IMR-90 (cell line): ENCODE measurements around the gene SLPI. TPM values are rescaled to one million over a fixed set of nuclear protein-coding genes. Genes with fewer than 3 reads are reported as not detected.

Source experiments
- ATAC-seq: fragments of 200-7000 bp; cut with Tn5 transposase; 2 replicates; pipeline ENCODE4 v1.9.1; 2020; ENCODE audit warnings: low read depth, mild to moderate bottlenecking, moderate library complexity
- BruUV-seq: library from RNA; stranded (reverse); fragments of 400-500 nt; replicated peaks from 2 replicates; lab custom pipeline; 2021; lab: Mats Ljungman, UMichigan
- CTCF ChIA-PET: fragments of 300-600 bp; formaldehyde crosslinking; extraction: SDS; loops from one replicate; lab custom pipeline; 2021; ENCODE audit warnings: antibody characterized with exemption; lab: Yijun Ruan, JAX
- POLR2A ChIA-PET: fragments of 300-600 bp; sonication (Branson Sonifier 250); formaldehyde crosslinking; loops from one replicate; lab custom pipeline; 2022; ENCODE audit warnings: antibody characterized with exemption; ENCODE audit not compliant: unreplicated experiment; lab: Charles Lee
- DNase-seq: peaks from one replicate; pipeline ENCODE4 v3.0.0; 2013
- H2AFZ ChIP-seq: replicated peaks from 2 replicates; pipeline ENCODE3; 2013; ENCODE audit warnings: low read length, mild to moderate bottlenecking; ENCODE audit not compliant: poor library complexity
- H2AK5ac ChIP-seq: 2 replicates; pipeline ENCODE4 v1.6.1; 2013; ENCODE audit warnings: low read depth, low read length, inconsistent platforms
- H2AK9ac ChIP-seq: replicated peaks from 2 replicates; pipeline ENCODE3; 2013; ENCODE audit warnings: mild to moderate bottlenecking, low read depth, low read length, moderate library complexity; ENCODE audit not compliant: poor library complexity
- H2BK120ac ChIP-seq: 2 replicates; pipeline ENCODE4 v1.6.1; 2013; ENCODE audit warnings: low read depth, low read length, inconsistent platforms
- H2BK15ac ChIP-seq: 3 replicates; pipeline ENCODE4 v1.6.1; 2013; ENCODE audit warnings: low read depth, low read length, inconsistent platforms
- H2BK20ac ChIP-seq: 2 replicates; pipeline ENCODE4 v1.6.1; 2013; ENCODE audit warnings: low read depth, mild to moderate bottlenecking, inconsistent platforms, low read length, moderate library complexity
- H2BK5ac ChIP-seq: 2 replicates; pipeline ENCODE4 v1.6.1; 2013; ENCODE audit warnings: mild to moderate bottlenecking, low read depth, low read length, inconsistent platforms; ENCODE audit not compliant: poor library complexity, severe bottlenecking
- H3K14ac ChIP-seq: replicated peaks from 2 replicates; pipeline ENCODE4 v1.6.1; 2013; ENCODE audit warnings: low read depth, low read length, inconsistent platforms
- H3K18ac ChIP-seq: 2 replicates; pipeline ENCODE4 v1.6.1; 2013; ENCODE audit warnings: low read depth, low read length, control low read depth
- H3K23ac ChIP-seq: 2 replicates; pipeline ENCODE4 v1.6.1; 2013; ENCODE audit warnings: low read depth, low read length, inconsistent platforms
- H3K27ac ChIP-seq: 2 replicates; pipeline ENCODE4 v1.5.1; 2013; ENCODE audit warnings: mild to moderate bottlenecking, control low read depth, low read length; ENCODE audit not compliant: insufficient read depth
- H3K27me3 ChIP-seq: 2 replicates; pipeline ENCODE4 v1.6.1; 2013; ENCODE audit warnings: low read length; ENCODE audit not compliant: control insufficient read depth, insufficient read depth
- H3K36me3 ChIP-seq: 2 replicates; pipeline ENCODE4 v1.6.1; 2013; ENCODE audit warnings: low read length, mixed read lengths; ENCODE audit not compliant: control insufficient read depth, insufficient read depth
- H3K4ac ChIP-seq: 2 replicates; pipeline ENCODE4 v1.6.1; 2013; ENCODE audit warnings: low read depth, low read length, inconsistent platforms
- H3K4me1 ChIP-seq: 2 replicates; pipeline ENCODE4 v1.6.1; 2013; ENCODE audit warnings: low read length, mixed read lengths; ENCODE audit not compliant: control insufficient read depth, insufficient read depth
- H3K4me2 ChIP-seq: 2 replicates; pipeline ENCODE4 v1.6.1; 2013; ENCODE audit warnings: low read depth, mild to moderate bottlenecking, control low read depth, low read length, moderate library complexity
- H3K4me3 ChIP-seq: 2 replicates; pipeline ENCODE4 v1.5.1; 2013; ENCODE audit warnings: low read depth, mild to moderate bottlenecking, control low read depth, low read length, moderate library complexity; ENCODE audit not compliant: insufficient read depth
- H3K56ac ChIP-seq: 2 replicates; pipeline ENCODE4 v1.6.1; 2013; ENCODE audit warnings: low read length, inconsistent platforms; ENCODE audit not compliant: insufficient read depth; ENCODE audit errors: extremely low read depth
- H3K79me1 ChIP-seq, 2 experiments: 2 replicates each; pipeline ENCODE4 v1.6.1; 2013; ENCODE audit warnings: low read length in 2 of 2, inconsistent platforms in 1 of 2, low read depth in 1 of 2
- H3K9ac ChIP-seq: 2 replicates; pipeline ENCODE4 v1.6.1; 2013; ENCODE audit warnings: low read depth, low read length, control low read depth
- H3K9me1 ChIP-seq: 2 replicates; pipeline ENCODE4 v1.6.1; 2013; ENCODE audit warnings: low read length, inconsistent platforms; ENCODE audit not compliant: insufficient read depth
- H3K9me3 ChIP-seq: 2 replicates; pipeline ENCODE4 v1.6.1; 2013; ENCODE audit warnings: low read length; ENCODE audit not compliant: control insufficient read depth, insufficient read depth
- H4K20me1 ChIP-seq: 2 replicates; pipeline ENCODE4 v1.6.1; 2013; ENCODE audit warnings: low read length, inconsistent platforms; ENCODE audit not compliant: insufficient read depth
- H4K5ac ChIP-seq: 2 replicates; pipeline ENCODE4 v1.6.1; 2013; ENCODE audit warnings: mild to moderate bottlenecking, low read depth, low read length, control low read depth
- H4K8ac ChIP-seq, 2 experiments: 2 replicates each; pipeline ENCODE4 v1.6.1; 2013; ENCODE audit warnings: low read depth in 2 of 2, low read length in 2 of 2, control low read depth in 1 of 2, inconsistent platforms in 1 of 2
- H4K91ac ChIP-seq: 2 replicates; pipeline ENCODE4 v1.6.1; 2013; ENCODE audit warnings: low read depth, low read length, inconsistent platforms; ENCODE audit not compliant: insufficient read depth
- BHLHE40 ChIP-seq: fragments of 150-350 bp; IDR thresholded peaks from 2 replicates; pipeline ENCODE4 v1.6.1; 2016; ENCODE audit warnings: mild to moderate bottlenecking, low read depth, low read length
- CEBPB ChIP-seq: IDR thresholded peaks from 2 replicates; pipeline ENCODE4 v1.6.1; 2012; ENCODE audit warnings: low read depth, low read length, improper control_type of control experiment
- CHD1 ChIP-seq: IDR thresholded peaks from 2 replicates; pipeline ENCODE4 v1.6.1; 2012; ENCODE audit warnings: low read depth, low read length, improper control_type of control experiment
- FOS ChIP-seq: fragments of 150-350 bp; IDR thresholded peaks from 2 replicates; pipeline ENCODE4 v1.6.1; 2016; ENCODE audit warnings: low read depth, low read length
- MAFK ChIP-seq: IDR thresholded peaks from 2 replicates; pipeline ENCODE4 v1.6.1; 2012; ENCODE audit warnings: low read depth, low read length, improper control_type of control experiment
- MAZ ChIP-seq: IDR thresholded peaks from 2 replicates; pipeline ENCODE4 v1.6.1; 2012; ENCODE audit warnings: low read depth, mild to moderate bottlenecking, low read length, improper control_type of control experiment, moderate library complexity, borderline replicate concordance
- MXI1 ChIP-seq: IDR thresholded peaks from 2 replicates; pipeline ENCODE4 v1.6.1; 2012; ENCODE audit warnings: low read depth, mild to moderate bottlenecking, low read length, moderate library complexity, borderline replicate concordance
- NFE2L2 ChIP-seq: fragments of 150-350 bp; IDR thresholded peaks from 2 replicates; pipeline ENCODE4 v1.6.1; 2016; ENCODE audit warnings: low read depth, mild to moderate bottlenecking, low read length
- POLR2A ChIP-seq: IDR thresholded peaks from 2 replicates; pipeline ENCODE4 v1.6.1; 2012; ENCODE audit warnings: mild to moderate bottlenecking, low read depth, low read length
- RAD21 ChIP-seq: IDR thresholded peaks from 2 replicates; pipeline ENCODE4 v1.6.1; 2012; ENCODE audit warnings: low read length, improper control_type of control experiment
- RCOR1 ChIP-seq: IDR thresholded peaks from 2 replicates; pipeline ENCODE4 v1.6.1; 2012; ENCODE audit warnings: mild to moderate bottlenecking, low read length, improper control_type of control experiment; ENCODE audit not compliant: insufficient replicate concordance
- RFX5 ChIP-seq: IDR thresholded peaks from 2 replicates; pipeline ENCODE4 v1.8.0; 2012; ENCODE audit warnings: low read depth, mild to moderate bottlenecking, low read length, moderate library complexity
- SMC3 ChIP-seq: fragments of 150-350 bp; IDR thresholded peaks from 2 replicates; pipeline ENCODE4 v1.6.1; 2016; ENCODE audit warnings: low read depth, mild to moderate bottlenecking, antibody characterized with exemption, low read length, moderate library complexity
- WGBS, 2 experiments: methylation state at CpG; one replicate each; pipeline versions ENCODE4 v1.1.5 to v1.1.7; 2013; ENCODE audit warnings: missing lambda C conversion rate in 2 of 2; ENCODE audit not compliant: insufficient read length in 1 of 2; ENCODE audit errors: extremely low coverage in 2 of 2; 5-methylcytosine and 5-hydroxymethylcytosine counted together
- dilution Hi-C: fragments of 300-500 bp; cut with HindIII; formaldehyde crosslinking; loops from one replicate; pipeline ENCODE4 v1.14.3; 2018; ENCODE audit warnings: low sequenced_read_pairs; ENCODE audit not compliant: unreplicated experiment
- in situ Hi-C: fragments of 300-500 bp; cut with MboI; formaldehyde crosslinking; loops from 3 replicates; pipeline ENCODE4 v1.14.3; 2019; ENCODE audit warnings: low sequenced_read_pairs, inconsistent platforms, mixed read lengths
- intact Hi-C: fragments of 100-400 bp; cut with micrococcal nuclease; formaldehyde crosslinking; loops from 2 replicates; pipeline ENCODE4 v1.10.0; 2022
- polyA plus RNA-seq, 3 experiments: library from polyadenylated mRNA; depleted of rRNA; stranded (reverse); fragments of >200 nt; gene quantifications; 2 replicates each; pipeline ENCODE4 v1.2.3, GENCODE V29; 2012; ENCODE audit warnings: low replicate concordance in 1 of 3
- total RNA-seq: library from RNA; depleted of rRNA; stranded (reverse); fragments of >200 nt; gene quantifications from 2 replicates; pipeline ENCODE4 v1.2.3, GENCODE V29; 2012
- TF ChIP-seq, protein P1 (sequence below): fragments of 150-350 bp; IDR thresholded peaks from 2 replicates; pipeline ENCODE4 v1.6.1; 2016; ENCODE audit warnings: low read depth, mild to moderate bottlenecking, low read length, moderate library complexity, borderline replicate concordance
- TF ChIP-seq, protein P2 (sequence below): fragments of 150-350 bp; IDR thresholded peaks from 2 replicates; pipeline ENCODE4 v1.6.1; 2017; ENCODE audit warnings: mild to moderate bottlenecking, antibody characterized with exemption, low read length, low read depth
- TF ChIP-seq, protein P3 (sequence below): conservative IDR thresholded peaks from 2 replicates; pipeline ENCODE4 v1.5.1; 2012; ENCODE audit warnings: mild to moderate bottlenecking, low read depth, low read length, improper control_type of control experiment

The SLPI gene
- total and polyA plus RNA-seq, 2 of the 4 experiments (the other 2 are of a cell fraction): not detected

DNA sequence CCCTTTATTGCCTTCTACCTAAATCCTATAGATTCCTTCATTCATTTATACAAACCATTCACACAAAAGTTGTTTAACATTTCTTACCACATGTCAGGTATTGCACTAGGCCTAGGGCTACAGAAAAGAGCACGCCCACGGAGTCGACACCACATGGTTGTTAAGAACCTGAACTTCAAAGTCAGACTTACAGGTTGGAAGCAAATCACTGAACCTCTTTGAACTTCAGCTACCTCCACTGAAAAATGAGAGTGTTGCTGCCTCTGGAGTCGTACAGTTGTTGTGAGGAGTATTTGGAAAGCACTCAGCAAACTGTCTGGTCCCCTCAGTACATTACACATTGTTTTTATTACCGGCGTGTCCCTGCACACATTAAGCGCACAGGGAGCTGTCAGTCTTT, 3.3 kb upstream of the SLPI start:
- 80% methylated on average over 3 of the region's 7 CpGs; no CpG with 5 or more reads in 1 of the 2 experiments for WGBS, 2 experiments
- Histone ChIP-seq H3K9me3 (no peaks in the 10 kb centered on the region), H3K27me3 (peaks cover 12% of the 10 kb centered on the region), H2BK20ac (no peak overlapping the region), H3K23ac (no peak overlapping the region), H3K27ac (no peak overlapping the region), H3K9me1 (no peaks in the 10 kb centered on the region), H3K14ac (no peak overlapping the region), H3K56ac (no peak overlapping the region), H4K8ac (no peak overlapping the region), H3K4me2 (no peak overlapping the region), H3K18ac (no peak overlapping the region), H4K91ac (no peak overlapping the region), H2AK5ac (no peak overlapping the region), H2BK5ac (no peak overlapping the region), H2AFZ (no peak overlapping the region), H2BK15ac (no peak overlapping the region), H4K20me1 (no peaks in the 10 kb centered on the region), H3K4me3 (no peak overlapping the region), H3K9ac (no peak overlapping the region), H2AK9ac (no peak overlapping the region), H3K79me1 (no peaks in the 10 kb centered on the region), H3K4me1 (no peaks in the 10 kb centered on the region), H2BK120ac (no peak overlapping the region), H4K5ac (no peak overlapping the region), H3K4ac (no peak overlapping the region), H3K36me3 (no peaks in the 10 kb centered on the region)
- ATAC-seq (no peak), DNase-seq (no peak)
- intact Hi-C loops (no loop called here), in situ Hi-C loops (no loop called here), dilution Hi-C loops (no loop called here)
- BruUV-seq: no TSS peak
- TF ChIP-seq, protein P1, sequence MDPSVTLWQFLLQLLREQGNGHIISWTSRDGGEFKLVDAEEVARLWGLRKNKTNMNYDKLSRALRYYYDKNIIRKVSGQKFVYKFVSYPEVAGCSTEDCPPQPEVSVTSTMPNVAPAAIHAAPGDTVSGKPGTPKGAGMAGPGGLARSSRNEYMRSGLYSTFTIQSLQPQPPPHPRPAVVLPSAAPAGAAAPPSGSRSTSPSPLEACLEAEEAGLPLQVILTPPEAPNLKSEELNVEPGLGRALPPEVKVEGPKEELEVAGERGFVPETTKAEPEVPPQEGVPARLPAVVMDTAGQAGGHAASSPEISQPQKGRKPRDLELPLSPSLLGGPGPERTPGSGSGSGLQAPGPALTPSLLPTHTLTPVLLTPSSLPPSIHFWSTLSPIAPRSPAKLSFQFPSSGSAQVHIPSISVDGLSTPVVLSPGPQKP: no peak
- no peak for TF ChIP-seq SMC3
- no peak for TF ChIP-seq RCOR1
- TF ChIP-seq, protein P2, sequence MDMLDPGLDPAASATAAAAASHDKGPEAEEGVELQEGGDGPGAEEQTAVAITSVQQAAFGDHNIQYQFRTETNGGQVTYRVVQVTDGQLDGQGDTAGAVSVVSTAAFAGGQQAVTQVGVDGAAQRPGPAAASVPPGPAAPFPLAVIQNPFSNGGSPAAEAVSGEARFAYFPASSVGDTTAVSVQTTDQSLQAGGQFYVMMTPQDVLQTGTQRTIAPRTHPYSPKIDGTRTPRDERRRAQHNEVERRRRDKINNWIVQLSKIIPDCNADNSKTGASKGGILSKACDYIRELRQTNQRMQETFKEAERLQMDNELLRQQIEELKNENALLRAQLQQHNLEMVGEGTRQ: no peak
- TF ChIP-seq NFE2L2: no peak
- TF ChIP-seq MAFK: no peak
- TF ChIP-seq FOS: no peak
- no peak for TF ChIP-seq RAD21
- TF ChIP-seq, protein P3, sequence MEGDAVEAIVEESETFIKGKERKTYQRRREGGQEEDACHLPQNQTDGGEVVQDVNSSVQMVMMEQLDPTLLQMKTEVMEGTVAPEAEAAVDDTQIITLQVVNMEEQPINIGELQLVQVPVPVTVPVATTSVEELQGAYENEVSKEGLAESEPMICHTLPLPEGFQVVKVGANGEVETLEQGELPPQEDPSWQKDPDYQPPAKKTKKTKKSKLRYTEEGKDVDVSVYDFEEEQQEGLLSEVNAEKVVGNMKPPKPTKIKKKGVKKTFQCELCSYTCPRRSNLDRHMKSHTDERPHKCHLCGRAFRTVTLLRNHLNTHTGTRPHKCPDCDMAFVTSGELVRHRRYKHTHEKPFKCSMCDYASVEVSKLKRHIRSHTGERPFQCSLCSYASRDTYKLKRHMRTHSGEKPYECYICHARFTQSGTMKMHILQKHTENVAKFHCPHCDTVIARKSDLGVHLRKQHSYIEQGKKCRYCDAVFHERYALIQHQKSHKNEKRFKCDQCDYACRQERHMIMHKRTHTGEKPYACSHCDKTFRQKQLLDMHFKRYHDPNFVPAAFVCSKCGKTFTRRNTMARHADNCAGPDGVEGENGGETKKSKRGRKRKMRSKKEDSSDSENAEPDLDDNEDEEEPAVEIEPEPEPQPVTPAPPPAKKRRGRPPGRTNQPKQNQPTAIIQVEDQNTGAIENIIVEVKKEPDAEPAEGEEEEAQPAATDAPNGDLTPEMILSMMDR: no peak
- no peak for TF ChIP-seq MAZ
- TF ChIP-seq CHD1: no peak
- TF ChIP-seq MXI1: no peak
- TF ChIP-seq RFX5: no peak
- TF ChIP-seq POLR2A: no peak
- TF ChIP-seq CEBPB: no peak
- no peak for TF ChIP-seq BHLHE40
- POLR2A ChIA-PET: no interaction called here
- CTCF ChIA-PET: no interaction called here
